Liver (tissue), 9 donors: ENCODE results near the gene RNU1-2. TPM values are rescaled to one million over a fixed set of nuclear protein-coding genes. Genes with fewer than 3 reads are reported as not detected.

Experiments
- DNase-seq: peaks from one replicate; pipeline ENCODE4 v3.0.0-alpha.2; 2017; ENCODE audit warnings: low spot score
- H3K27ac ChIP-seq, 2 donors: one replicate each; pipeline ENCODE4 v1.7.0; 2013; ENCODE audit warnings: inconsistent platforms in 2 of 2, low read length in 2 of 2, control low read depth in 1 of 2, low read depth in 1 of 2, mild to moderate bottlenecking in 1 of 2
- H3K27me3 ChIP-seq, 4 donors: one replicate each; pipeline versions ENCODE4 v1.6.1 to v1.7.0; 2013; ENCODE audit warnings: low read length in 3 of 4, inconsistent platforms in 1 of 4, mild to moderate bottlenecking in 1 of 4, moderate library complexity in 1 of 4; ENCODE audit not compliant: control insufficient read depth in 4 of 4, insufficient read depth in 4 of 4
- H3K36me3 ChIP-seq, 4 donors: one replicate each; pipeline versions ENCODE4 v1.6.1 to v1.7.0; 2013; ENCODE audit warnings: low read length in 3 of 4, mild to moderate bottlenecking in 3 of 4, low read depth in 1 of 4, moderate library complexity in 1 of 4; ENCODE audit not compliant: control insufficient read depth in 4 of 4, insufficient read depth in 3 of 4
- H3K4me1 ChIP-seq, 4 donors: one replicate each; pipeline versions ENCODE4 v1.6.1 to v1.7.0; 2013; ENCODE audit warnings: low read length in 3 of 4, mild to moderate bottlenecking in 3 of 4, moderate library complexity in 1 of 4; ENCODE audit not compliant: control insufficient read depth in 4 of 4, insufficient read depth in 4 of 4
- H3K4me3 ChIP-seq, 3 donors: one replicate each; pipeline versions ENCODE4 v1.6.1 to v1.7.0; 2013; ENCODE audit warnings: low read length in 3 of 3, control low read depth in 1 of 3, low read depth in 1 of 3, mild to moderate bottlenecking in 1 of 3
- H3K9ac ChIP-seq, 2 donors: one replicate each; pipeline ENCODE4 v1.7.0; 2013; ENCODE audit warnings: low read length in 2 of 2, mild to moderate bottlenecking in 2 of 2, moderate library complexity in 2 of 2, control low read depth in 1 of 2, low read depth in 1 of 2
- H3K9me3 ChIP-seq, 4 donors: one replicate each; pipeline versions ENCODE4 v1.6.1 to v1.7.0; 2013; ENCODE audit warnings: low read length in 3 of 4; ENCODE audit not compliant: control insufficient read depth in 4 of 4
- EGR1 ChIP-seq, 2 donors: IDR thresholded peaks; 2 replicates each; pipeline ENCODE4 v1.6.1; 2016 to 2018; ENCODE audit warnings: antibody characterized with exemption in 2 of 2, low read depth in 2 of 2
- FOXA1 ChIP-seq: IDR thresholded peaks from 2 replicates; pipeline ENCODE4 v1.6.1; 2016; ENCODE audit warnings: antibody characterized with exemption
- FOXA2 ChIP-seq: IDR thresholded peaks from 2 replicates; pipeline ENCODE4 v1.6.1; 2016; ENCODE audit warnings: antibody characterized with exemption
- GABPA ChIP-seq, 2 donors: IDR thresholded peaks in 1 of 2; conservative IDR thresholded peaks in 1 of 2; 2 replicates each; pipeline ENCODE4 v1.6.1; 2016; ENCODE audit warnings: antibody characterized with exemption in 2 of 2, mild to moderate bottlenecking in 1 of 2, moderate library complexity in 1 of 2
- HNF4A ChIP-seq, 2 donors: conservative IDR thresholded peaks; 2 replicates each; pipeline ENCODE4 v1.6.1; 2016; ENCODE audit warnings: antibody characterized with exemption in 2 of 2, mild to moderate bottlenecking in 2 of 2
- HNF4G ChIP-seq: IDR thresholded peaks from 2 replicates; pipeline ENCODE4 v1.6.1; 2016; ENCODE audit warnings: antibody characterized with exemption
- JUND ChIP-seq, 2 donors: IDR thresholded peaks; 2 replicates each; pipeline ENCODE4 v1.6.1; 2016; ENCODE audit warnings: antibody characterized with exemption in 2 of 2
- NR2F2 ChIP-seq: IDR thresholded peaks from 2 replicates; pipeline ENCODE4 v1.6.1; 2016; ENCODE audit warnings: antibody characterized with exemption
- RAD21 ChIP-seq, 2 donors: IDR thresholded peaks; 2 replicates each; pipeline ENCODE4 v1.6.1; 2016; ENCODE audit warnings: antibody characterized with exemption in 2 of 2, mild to moderate bottlenecking in 2 of 2
- RXRA ChIP-seq, 2 donors: IDR thresholded peaks; 2 replicates each; pipeline ENCODE4 v1.6.1; 2017 to 2018; ENCODE audit warnings: antibody characterized with exemption in 2 of 2, mild to moderate bottlenecking in 1 of 2
- SP1 ChIP-seq: IDR thresholded peaks from 2 replicates; pipeline ENCODE4 v1.6.1; 2018; ENCODE audit warnings: antibody characterized with exemption, mild to moderate bottlenecking
- TAF1 ChIP-seq: conservative IDR thresholded peaks from 2 replicates; pipeline ENCODE4 v1.6.1; 2016; ENCODE audit warnings: antibody characterized with exemption, mild to moderate bottlenecking
- YY1 ChIP-seq: IDR thresholded peaks from 2 replicates; pipeline ENCODE4 v1.6.1; 2016; ENCODE audit warnings: antibody characterized with exemption, mild to moderate bottlenecking
- whole genome bisulfite sequencing: extraction: QIAGEN DNeasy Blood & Tissue Kit; methylation state at CpG from one replicate; pipeline ENCODE4 v1.1.7; 2013; 5-methylcytosine and 5-hydroxymethylcytosine counted together
- polyA plus RNA-seq, 2 donors: library from polyadenylated mRNA; stranded (reverse) in 1 of 2; unstranded in 1 of 2; fragments of 200-250 nt in 1 of 2; fragments of >200 nt in 1 of 2; fragmentation: Nextera tagmentation in 1 of 2; extraction: Ambion mirVana in 1 of 2; gene quantifications; one replicate each; pipeline versions ENCODE4 v1.2.1 to v1.2.3, GENCODE V29; 2013 to 2015
- total RNA-seq, 2 donors: library from RNA; depleted of rRNA; stranded (reverse); fragments of >200 nt; gene quantifications; one replicate each; pipeline ENCODE4 v1.2.3, GENCODE V29; 2014
- TF ChIP-seq, protein P1 (sequence below): IDR thresholded peaks from 2 replicates; pipeline ENCODE4 v1.6.1; 2016; ENCODE audit warnings: antibody characterized with exemption
- TF ChIP-seq, protein P2 (sequence below): IDR thresholded peaks from 2 replicates; pipeline ENCODE4 v1.6.1; 2016; ENCODE audit warnings: antibody characterized with exemption, mild to moderate bottlenecking
- TF ChIP-seq, protein P3 (sequence below): IDR thresholded peaks from 2 replicates; pipeline ENCODE4 v1.6.1; 2016; ENCODE audit warnings: antibody characterized with exemption
- TF ChIP-seq, protein P4 (sequence below): fragments of 150-350 bp; IDR thresholded peaks from 2 replicates; pipeline ENCODE4 v1.5.1; 2017; ENCODE audit warnings: improper control_type of control experiment, low read depth, low read length; ENCODE audit not compliant: missing input control
- TF ChIP-seq, protein P5 (sequence below): IDR thresholded peaks from 2 replicates; pipeline ENCODE4 v1.6.1; 2016; ENCODE audit warnings: antibody characterized with exemption
- donor health status: healthy.
- donor health status: healthy.
- donor health status: healthy.
- donor health status: healthy.
- donor health status: healthy.

The RNU1-2 gene
- total and polyA plus RNA-seq, 4 donors: under 0.01 to 16.7 (median under 0.01) TPM; not detected in 1

DNA sequence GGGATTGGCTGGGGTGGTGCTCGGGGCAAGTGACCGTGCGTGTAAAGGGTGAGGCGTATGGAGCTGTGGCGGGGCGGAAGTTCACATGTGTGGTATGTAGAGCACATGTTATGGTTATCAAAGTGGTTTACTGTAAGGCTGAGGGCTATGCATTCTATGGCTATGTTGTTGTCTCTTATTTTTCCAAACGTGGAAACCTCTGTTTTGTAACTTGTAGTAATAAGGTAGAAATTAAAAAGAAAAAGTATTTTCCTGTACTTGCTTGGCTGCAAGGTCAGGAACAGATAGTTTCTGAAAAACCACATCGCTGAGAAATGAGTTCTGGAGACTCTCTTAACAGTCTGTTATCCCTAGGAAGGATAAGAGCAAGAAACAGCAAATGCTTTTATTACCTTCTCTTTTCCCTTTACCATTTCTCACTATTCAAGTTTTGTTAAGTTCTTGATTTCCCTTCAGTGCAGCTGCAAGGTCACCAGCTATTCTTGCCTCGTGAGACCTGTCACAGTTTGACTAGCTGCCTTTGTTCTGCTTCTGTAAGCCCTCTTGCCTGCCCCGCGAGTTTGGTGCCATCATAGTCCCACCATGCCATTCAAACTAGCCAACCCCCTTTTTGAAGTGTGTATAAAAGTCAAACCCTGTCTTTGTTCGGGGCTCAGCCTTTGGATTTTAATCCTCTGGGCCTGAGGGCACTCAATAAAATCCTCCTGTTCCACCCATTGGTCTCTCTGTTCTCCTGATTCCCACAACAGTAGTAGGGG is 9.5 kb downstream of the RNU1-2 start:
- peaks cover 2 to 36% (median 27%) of the 10 kb centered on the region in 4 donors for H3K4me1 ChIP-seq
- H3K4me3 ChIP-seq: peak overlapping the region in 2 of 3 donors; percentile 45 to 87
- H3K9ac ChIP-seq: peak overlapping the region; percentile 93 to 100
- no peak for DNase-seq
- no peaks in the 10 kb centered on the region for H3K9me3 ChIP-seq
- H3K27me3 ChIP-seq: no peaks in the 10 kb centered on the region
- TF ChIP-seq FOXA2: peak; percentile 43
- TF ChIP-seq TAF1: peak; percentile 40
- peak; percentile 15 to 17 for TF ChIP-seq RAD21 (IDR thresholded peaks at IDR 0.05)
- TF ChIP-seq FOXA1: no peak
- no peak for TF ChIP-seq YY1
- TF ChIP-seq NR2F2: peak; percentile 70
- peak; percentile 83 for TF ChIP-seq SP1
- TF ChIP-seq HNF4A (conservative IDR thresholded peaks at IDR 0.05): peak; percentile 37 to 54
- peak; percentile 63 to 66 for TF ChIP-seq JUND (IDR thresholded peaks at IDR 0.05)
- TF ChIP-seq, protein P1, sequence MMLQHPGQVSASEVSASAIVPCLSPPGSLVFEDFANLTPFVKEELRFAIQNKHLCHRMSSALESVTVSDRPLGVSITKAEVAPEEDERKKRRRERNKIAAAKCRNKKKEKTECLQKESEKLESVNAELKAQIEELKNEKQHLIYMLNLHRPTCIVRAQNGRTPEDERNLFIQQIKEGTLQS: peak; percentile 68
- TF ChIP-seq, protein P2, sequence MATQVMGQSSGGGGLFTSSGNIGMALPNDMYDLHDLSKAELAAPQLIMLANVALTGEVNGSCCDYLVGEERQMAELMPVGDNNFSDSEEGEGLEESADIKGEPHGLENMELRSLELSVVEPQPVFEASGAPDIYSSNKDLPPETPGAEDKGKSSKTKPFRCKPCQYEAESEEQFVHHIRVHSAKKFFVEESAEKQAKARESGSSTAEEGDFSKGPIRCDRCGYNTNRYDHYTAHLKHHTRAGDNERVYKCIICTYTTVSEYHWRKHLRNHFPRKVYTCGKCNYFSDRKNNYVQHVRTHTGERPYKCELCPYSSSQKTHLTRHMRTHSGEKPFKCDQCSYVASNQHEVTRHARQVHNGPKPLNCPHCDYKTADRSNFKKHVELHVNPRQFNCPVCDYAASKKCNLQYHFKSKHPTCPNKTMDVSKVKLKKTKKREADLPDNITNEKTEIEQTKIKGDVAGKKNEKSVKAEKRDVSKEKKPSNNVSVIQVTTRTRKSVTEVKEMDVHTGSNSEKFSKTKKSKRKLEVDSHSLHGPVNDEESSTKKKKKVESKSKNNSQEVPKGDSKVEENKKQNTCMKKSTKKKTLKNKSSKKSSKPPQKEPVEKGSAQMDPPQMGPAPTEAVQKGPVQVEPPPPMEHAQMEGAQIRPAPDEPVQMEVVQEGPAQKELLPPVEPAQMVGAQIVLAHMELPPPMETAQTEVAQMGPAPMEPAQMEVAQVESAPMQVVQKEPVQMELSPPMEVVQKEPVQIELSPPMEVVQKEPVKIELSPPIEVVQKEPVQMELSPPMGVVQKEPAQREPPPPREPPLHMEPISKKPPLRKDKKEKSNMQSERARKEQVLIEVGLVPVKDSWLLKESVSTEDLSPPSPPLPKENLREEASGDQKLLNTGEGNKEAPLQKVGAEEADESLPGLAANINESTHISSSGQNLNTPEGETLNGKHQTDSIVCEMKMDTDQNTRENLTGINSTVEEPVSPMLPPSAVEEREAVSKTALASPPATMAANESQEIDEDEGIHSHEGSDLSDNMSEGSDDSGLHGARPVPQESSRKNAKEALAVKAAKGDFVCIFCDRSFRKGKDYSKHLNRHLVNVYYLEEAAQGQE: peak; percentile 37
- TF ChIP-seq GABPA (IDR thresholded peaks at IDR 0.05 in 1 of 2, conservative IDR thresholded peaks at IDR 0.05 in 1 of 2): peak in 1 of 2 donors; percentile 0
- TF ChIP-seq, protein P3, sequence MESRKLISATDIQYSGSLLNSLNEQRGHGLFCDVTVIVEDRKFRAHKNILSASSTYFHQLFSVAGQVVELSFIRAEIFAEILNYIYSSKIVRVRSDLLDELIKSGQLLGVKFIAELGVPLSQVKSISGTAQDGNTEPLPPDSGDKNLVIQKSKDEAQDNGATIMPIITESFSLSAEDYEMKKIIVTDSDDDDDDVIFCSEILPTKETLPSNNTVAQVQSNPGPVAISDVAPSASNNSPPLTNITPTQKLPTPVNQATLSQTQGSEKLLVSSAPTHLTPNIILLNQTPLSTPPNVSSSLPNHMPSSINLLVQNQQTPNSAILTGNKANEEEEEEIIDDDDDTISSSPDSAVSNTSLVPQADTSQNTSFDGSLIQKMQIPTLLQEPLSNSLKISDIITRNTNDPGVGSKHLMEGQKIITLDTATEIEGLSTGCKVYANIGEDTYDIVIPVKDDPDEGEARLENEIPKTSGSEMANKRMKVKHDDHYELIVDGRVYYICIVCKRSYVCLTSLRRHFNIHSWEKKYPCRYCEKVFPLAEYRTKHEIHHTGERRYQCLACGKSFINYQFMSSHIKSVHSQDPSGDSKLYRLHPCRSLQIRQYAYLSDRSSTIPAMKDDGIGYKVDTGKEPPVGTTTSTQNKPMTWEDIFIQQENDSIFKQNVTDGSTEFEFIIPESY: peak; percentile 81
- TF ChIP-seq, protein P4, sequence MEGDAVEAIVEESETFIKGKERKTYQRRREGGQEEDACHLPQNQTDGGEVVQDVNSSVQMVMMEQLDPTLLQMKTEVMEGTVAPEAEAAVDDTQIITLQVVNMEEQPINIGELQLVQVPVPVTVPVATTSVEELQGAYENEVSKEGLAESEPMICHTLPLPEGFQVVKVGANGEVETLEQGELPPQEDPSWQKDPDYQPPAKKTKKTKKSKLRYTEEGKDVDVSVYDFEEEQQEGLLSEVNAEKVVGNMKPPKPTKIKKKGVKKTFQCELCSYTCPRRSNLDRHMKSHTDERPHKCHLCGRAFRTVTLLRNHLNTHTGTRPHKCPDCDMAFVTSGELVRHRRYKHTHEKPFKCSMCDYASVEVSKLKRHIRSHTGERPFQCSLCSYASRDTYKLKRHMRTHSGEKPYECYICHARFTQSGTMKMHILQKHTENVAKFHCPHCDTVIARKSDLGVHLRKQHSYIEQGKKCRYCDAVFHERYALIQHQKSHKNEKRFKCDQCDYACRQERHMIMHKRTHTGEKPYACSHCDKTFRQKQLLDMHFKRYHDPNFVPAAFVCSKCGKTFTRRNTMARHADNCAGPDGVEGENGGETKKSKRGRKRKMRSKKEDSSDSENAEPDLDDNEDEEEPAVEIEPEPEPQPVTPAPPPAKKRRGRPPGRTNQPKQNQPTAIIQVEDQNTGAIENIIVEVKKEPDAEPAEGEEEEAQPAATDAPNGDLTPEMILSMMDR: no peak
- peak; percentile 61 to 73 for TF ChIP-seq RXRA (IDR thresholded peaks at IDR 0.05)
- TF ChIP-seq, protein P5, sequence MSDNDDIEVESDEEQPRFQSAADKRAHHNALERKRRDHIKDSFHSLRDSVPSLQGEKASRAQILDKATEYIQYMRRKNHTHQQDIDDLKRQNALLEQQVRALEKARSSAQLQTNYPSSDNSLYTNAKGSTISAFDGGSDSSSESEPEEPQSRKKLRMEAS: peak; percentile 88
- no peak for TF ChIP-seq HNF4G
- TF ChIP-seq EGR1 (IDR thresholded peaks at IDR 0.05; ENCODE audit: low read depth in 2 of 2): peak in 1 of 2 donors; percentile 41
- H3K36me3 ChIP-seq: no peaks in the 10 kb centered on the region
- 5% methylated on average over 12 of the region's 12 CpGs for WGBS
- H3K27ac ChIP-seq: peak overlapping the region; percentile 97 to 100
